Thyroid gland (tissue), 4 donors: Measurements from ENCODE around the gene DUSP5. TPM values are rescaled to one million over a fixed set of nuclear protein-coding genes. Genes with fewer than 3 reads are reported as not detected.

Experiments used
- DNase-seq, 2 donors: peaks; one replicate each; pipeline ENCODE4 v3.0.0-alpha.2; 2019
- H3K27ac ChIP-seq, 3 donors: fragments of 200-600 bp; sonication (generic); 1 replicate in 2 of 3; 2 replicates in 1 of 3; pipeline ENCODE4 v1.5.1; 2016 to 2019; ENCODE audit warnings: mild to moderate bottlenecking in 1 of 3, moderate library complexity in 1 of 3
- H3K27me3 ChIP-seq: fragments of 200-600 bp; sonication (generic); one replicate; pipeline ENCODE4 v1.5.1; 2019
- H3K36me3 ChIP-seq, 2 donors: fragments of 200-600 bp; sonication (generic); one replicate each; pipeline ENCODE4 v1.5.1; 2016 to 2019
- H3K4me1 ChIP-seq, 2 donors: fragments of 200-600 bp; sonication (generic); one replicate each; pipeline ENCODE4 v1.5.1; 2017 to 2019
- H3K4me3 ChIP-seq, 3 donors: fragments of 200-600 bp; sonication (generic); replicated peaks in 1 of 3; 1 replicate in 2 of 3; 2 replicates in 1 of 3; pipeline ENCODE4 v1.5.1; 2016; ENCODE audit warnings: mild to moderate bottlenecking in 1 of 3
- H3K9me3 ChIP-seq: fragments of 200-600 bp; sonication (generic); one replicate; pipeline ENCODE4 v1.5.1; 2017
- CTCF ChIP-seq, 6 experiments: fragments of 200-600 bp in 3 of 6; fragments of 450-650 bp in 3 of 6; sonication (generic) in 3 of 6; IDR thresholded peaks; one replicate each; pipeline ENCODE4 v1.5.1; 2016 to 2019; ENCODE audit warnings: antibody characterized with exemption in 6 of 6, mild to moderate bottlenecking in 2 of 6, inconsistent platforms in 1 of 6, moderate library complexity in 1 of 6
- POLR2A ChIP-seq, 2 donors: fragments of 450-650 bp; IDR thresholded peaks; one replicate each; pipeline ENCODE4 v1.6.1; 2017; ENCODE audit warnings: antibody characterized with exemption in 2 of 2, mild to moderate bottlenecking in 2 of 2, moderate library complexity in 1 of 2
- WGBS, 2 donors: methylation state at CpG; one replicate each; pipeline ENCODE4 v1.1.5; 2017; 5-methylcytosine and 5-hydroxymethylcytosine counted together
- intact Hi-C: fragments of 100-400 bp; cut with DNase I; formaldehyde crosslinking; loops from one replicate; pipeline ENCODE4 v1.15.1; 2023
- total RNA-seq, 4 donors: library from RNA; depleted of rRNA; stranded (reverse); fragments of >200 nt; gene quantifications; one replicate each; pipeline ENCODE4 v1.2.3, GENCODE V29; 2016

DUSP5 gene
- 10 to 100 TPM in 1 of 4 donors, 1 to 10 TPM in 3; 2.1 to 14.2 (median 7.1) TPM for total RNA-seq

DNA sequence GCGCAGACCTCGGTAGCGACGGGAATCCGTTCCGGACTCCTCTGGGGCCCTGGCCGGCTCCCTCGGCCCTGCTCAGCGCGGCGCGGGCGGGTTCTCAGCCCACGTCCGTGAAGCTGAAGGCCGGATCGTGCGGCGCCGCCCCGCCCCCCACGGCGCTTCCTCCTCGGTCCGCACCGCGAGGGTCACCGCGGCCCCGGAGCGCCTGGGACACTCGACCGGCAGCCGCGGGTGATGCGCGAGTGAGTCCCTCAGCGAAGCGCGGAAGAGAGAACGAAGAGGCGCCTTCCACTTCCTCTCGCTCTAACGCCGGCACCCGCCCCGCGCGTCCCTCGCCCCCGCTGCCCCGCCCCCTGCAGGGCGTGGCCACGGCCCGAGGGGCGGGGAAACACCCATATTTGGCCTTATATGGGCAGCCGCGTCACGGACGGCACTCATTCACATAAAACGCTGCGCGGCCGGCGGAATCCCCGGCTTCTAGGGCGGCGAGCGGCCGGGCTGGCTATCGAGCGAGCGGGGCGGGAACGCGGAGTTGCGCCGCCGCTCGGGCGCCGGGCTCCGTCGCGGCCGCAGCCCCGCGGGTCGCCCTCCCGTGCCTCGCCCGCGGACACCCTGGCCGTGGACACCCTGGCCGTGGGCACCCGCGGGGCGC lies at the start of gene DUSP5:
TSS of gene DUSP5 (plus strand) at position 470 of the 649 bp plus-strand sequence. CDS start 215 bp downstream, outside the sequence.
- intact Hi-C loops: loop anchor here (5.0 kb wide), 1 partner anchor 140 kb away; no protein-coding TSS in a partner anchor
- Histone ChIP-seq H3K4me3 (peak within 1 kb of the TSS; percentile 79 to 91 (median 85)), H3K9me3 (no peaks in the 10 kb centered on the region), H3K27ac (peak within 1 kb of the TSS; percentile 76 to 84 (median 84)), H3K36me3 (no peaks in the 10 kb centered on the region), H3K4me1 (peaks cover 22 to 35% of the 10 kb centered on the region in 2 donors), H3K27me3 (no peaks in the 10 kb centered on the region)
- peak; percentile 90 to 94 for DNase-seq
- 2% methylated on average over 7 to 31 of the region's 98 CpGs for WGBS, 2 donors
- peak in 1 of 6 experiments; percentile 3 for TF ChIP-seq CTCF (IDR thresholded peaks at IDR 0.05)
- peak; percentile 88 to 99 for TF ChIP-seq POLR2A (IDR thresholded peaks at IDR 0.05)

- H3K36me3 ChIP-seq: no peaks in the 10 kb centered on the region
- no peak for TF ChIP-seq CTCF (IDR thresholded peaks at IDR 0.05)
- TF ChIP-seq POLR2A (IDR thresholded peaks at IDR 0.05): no peak
- no peak overlapping the region for H3K27ac ChIP-seq
- no peak overlapping the region for H3K4me3 ChIP-seq
- 96% methylated on average over 3 of the region's 3 CpGs for WGBS, 2 donors
- no peaks in the 10 kb centered on the region for H3K9me3 ChIP-seq
- H3K27me3 ChIP-seq: no peaks in the 10 kb centered on the region
- intact Hi-C loops: no loop called here
- H3K4me1 ChIP-seq: peaks cover 0 to 7% of the 10 kb centered on the region in 2 donors
- no peak for DNase-seq
Observed at GRCh38 chr10:110448682-110449418, 48.9 kb upstream of the DUSP5 start.

DNA sequence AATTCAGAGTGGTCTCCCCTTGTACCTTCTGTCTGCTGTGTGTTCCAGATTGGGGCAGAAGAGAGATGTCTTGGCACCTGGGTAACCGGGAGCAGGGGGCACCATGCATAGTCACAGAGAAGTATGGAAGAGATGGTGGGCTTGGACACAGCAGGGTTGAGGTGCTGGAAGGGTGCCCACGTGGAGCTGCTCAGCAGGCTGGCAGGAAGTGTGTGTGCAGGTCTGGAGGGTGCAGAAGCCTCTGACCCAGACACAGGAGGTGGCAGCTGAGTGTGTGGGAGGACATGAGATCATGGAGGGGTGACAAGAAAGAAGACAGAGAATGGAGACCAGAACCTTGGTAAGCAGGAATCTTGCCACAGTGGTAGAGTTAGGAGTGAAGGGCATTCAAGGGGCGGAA lies 42.3 kb upstream of the DUSP5 start:
- Histone ChIP-seq H3K27me3 (no peaks in the 10 kb centered on the region), H3K27ac (no peak overlapping the region), H3K4me1 (peaks cover 14 to 32% of the 10 kb centered on the region in 2 donors), H3K36me3 (no peaks in the 10 kb centered on the region), H3K4me3 (no peak overlapping the region), H3K9me3 (no peaks in the 10 kb centered on the region)
- TF ChIP-seq CTCF (IDR thresholded peaks at IDR 0.05) (no peak), POLR2A (IDR thresholded peaks at IDR 0.05) (no peak)
- intact Hi-C loops: no loop called here
- DNase-seq: no peak
- 55 to 71% methylated on average over 3 of the region's 3 CpGs for WGBS, 2 donors

GRCh38 chr10:110456046-110456445 lies 41.7 kb upstream of the DUSP5 start:
- peak; percentile 14 to 31 for DNase-seq
- no peak overlapping the region for H3K27ac ChIP-seq
- H3K36me3 ChIP-seq: no peaks in the 10 kb centered on the region
- H3K27me3 ChIP-seq: no peaks in the 10 kb centered on the region
- peaks cover 17 to 38% of the 10 kb centered on the region in 2 donors for H3K4me1 ChIP-seq
- intact Hi-C loops: no loop called here
- TF ChIP-seq POLR2A (IDR thresholded peaks at IDR 0.05) (no peak), CTCF (IDR thresholded peaks at IDR 0.05) (no peak)
- H3K4me3 ChIP-seq: no peak overlapping the region
- no peaks in the 10 kb centered on the region for H3K9me3 ChIP-seq
- 91 to 93% methylated on average over 1 of the region's 1 CpG for WGBS, 2 donors
